Caco-2 (cell line): ENCODE data around the gene PCSK5. TPM values are rescaled to one million over a fixed set of nuclear protein-coding genes. Genes with fewer than 3 reads are reported as not detected.

ENCODE experiments used
- BruUV-seq: library from RNA; stranded (reverse); fragments of 400-500 nt; replicated peaks from 2 replicates; lab custom pipeline; 2021; lab: Mats Ljungman, UMichigan
- CTCF ChIA-PET: fragments of 300-600 bp; sonication (Branson Sonifier 250); formaldehyde crosslinking; loops from one replicate; lab custom pipeline; 2022; ENCODE audit warnings: antibody characterized with exemption; lab: Charles Lee
- POLR2A ChIA-PET: fragments of 300-600 bp; sonication (Branson Sonifier 250); formaldehyde crosslinking; loops from one replicate; lab custom pipeline; 2022; ENCODE audit warnings: antibody characterized with exemption; lab: Charles Lee
- DNase-seq, 2 experiments: peaks; one replicate each; pipeline versions ENCODE4 v3.0.0 to v3.0.0-alpha.2; 2020 to 2022
- H3K27me3 ChIP-seq: replicated peaks from 2 replicates; pipeline ENCODE4 v1.6.0; 2011; ENCODE audit warnings: low read length; ENCODE audit not compliant: control insufficient read depth, insufficient read depth
- H3K36me3 ChIP-seq: 2 replicates; pipeline ENCODE4 v1.5.1; 2011; ENCODE audit warnings: low read length; ENCODE audit not compliant: control insufficient read depth, insufficient read depth
- H3K4me1 ChIP-seq: fragments of 250-450 bp; sonication (Bioruptor Pico); 2 replicates; pipeline ENCODE4 v1.5.1; 2020; ENCODE audit warnings: mild to moderate bottlenecking
- H3K4me3 ChIP-seq: 2 replicates; pipeline ENCODE4 v1.5.1; 2011; ENCODE audit warnings: low read depth, mild to moderate bottlenecking, control low read depth, low read length
- H3K9me3 ChIP-seq: fragments of 250-450 bp; sonication (Bioruptor Pico); 2 replicates; pipeline ENCODE4 v1.5.1; 2020; ENCODE audit warnings: mild to moderate bottlenecking, moderate library complexity
- H3K27ac Mint-ChIP-seq: one replicate; pipeline ENCODE4 v1.8.0; 2022; ENCODE audit warnings: mixed read lengths; ENCODE audit not compliant: unreplicated experiment
- H3K27me3 Mint-ChIP-seq: one replicate; pipeline ENCODE4 v1.8.0; 2022; ENCODE audit warnings: mixed read lengths; ENCODE audit not compliant: insufficient read depth, unreplicated experiment
- H3K36me3 Mint-ChIP-seq: one replicate; pipeline ENCODE4 v1.8.0; 2022; ENCODE audit warnings: mild to moderate bottlenecking, mixed read lengths; ENCODE audit not compliant: insufficient read depth, unreplicated experiment
- H3K4me1 Mint-ChIP-seq: one replicate; pipeline ENCODE4 v1.8.0; 2022; ENCODE audit warnings: low read depth, mixed read lengths; ENCODE audit not compliant: unreplicated experiment
- H3K4me3 Mint-ChIP-seq: one replicate; pipeline ENCODE4 v1.8.0; 2022; ENCODE audit warnings: mild to moderate bottlenecking, moderate library complexity, mixed read lengths; ENCODE audit not compliant: unreplicated experiment
- H3K9me3 Mint-ChIP-seq: one replicate; pipeline ENCODE4 v1.8.0; 2022; ENCODE audit warnings: mixed read lengths; ENCODE audit not compliant: unreplicated experiment
- intact Hi-C: fragments of 100-400 bp; cut with micrococcal nuclease; formaldehyde crosslinking; loops from one replicate; pipeline ENCODE4 v1.10.0; 2022; ENCODE audit not compliant: unreplicated experiment
- total RNA-seq: library from RNA; stranded (reverse); gene quantifications from 2 replicates; pipeline ENCODE4 v1.2.3, GENCODE V29; 2022
- TF ChIP-seq, protein P1 (sequence below), 2 experiments: fragments of 200-600 bp in 1 of 2; IDR thresholded peaks; 1 replicate in 1 of 2; 2 replicates in 1 of 2; pipeline versions ENCODE4 v1.5.1 to v1.8.0; 2011 to 2022; ENCODE audit warnings: antibody characterized with exemption in 1 of 2, control low read depth in 1 of 2, inconsistent platforms in 1 of 2, low read depth in 1 of 2, low read length in 1 of 2, mild to moderate bottlenecking in 1 of 2, moderate library complexity in 1 of 2; ENCODE audit not compliant: insufficient read depth in 1 of 2, severe bottlenecking in 1 of 2, unreplicated experiment in 1 of 2

Gene PCSK5
- total RNA-seq, 1 experiment from 2014 or later: 10.9 TPM

DNA sequence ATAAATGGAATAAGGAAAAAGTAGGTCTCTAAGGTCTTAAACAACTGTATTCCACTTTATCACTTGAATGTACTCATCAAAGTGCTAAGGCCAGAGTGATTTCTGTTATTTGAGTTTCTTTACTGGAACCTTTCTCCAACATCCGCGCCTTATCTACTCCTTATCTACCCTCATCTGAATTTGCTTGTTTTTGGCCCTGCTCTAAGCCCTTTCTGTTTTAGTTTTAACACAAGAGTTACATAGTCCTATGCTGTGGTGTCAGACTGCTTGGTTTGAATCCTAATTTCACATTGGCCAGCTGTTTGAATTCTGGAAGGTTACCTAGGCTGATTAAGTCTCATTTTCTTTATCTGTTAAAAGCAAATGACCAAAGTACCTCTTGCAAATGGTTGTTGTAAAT is 128.3 kb downstream of the PCSK5 start:
- Histone ChIP-seq H3K4me1 (no peaks in the 10 kb centered on the region), H3K9me3 (no peaks in the 10 kb centered on the region), H3K36me3 (no peaks in the 10 kb centered on the region; the same call in 1 of the 2 replicates), H3K4me3 (no peak overlapping the region), H3K27me3 (no peaks in the 10 kb centered on the region)
- no peak for DNase-seq
- Mint-ChIP-seq H3K27ac (no peak overlapping the region), H3K27me3 (no peaks in the 10 kb centered on the region), H3K4me1 (peaks cover 10% of the 10 kb centered on the region), H3K9me3 (no peaks in the 10 kb centered on the region), H3K36me3 (no peaks in the 10 kb centered on the region), H3K4me3 (no peak overlapping the region)
- ChIA-PET POLR2A (no interaction called here), CTCF (no interaction called here)
- intact Hi-C loops: no loop called here
- TF ChIP-seq, protein P1, sequence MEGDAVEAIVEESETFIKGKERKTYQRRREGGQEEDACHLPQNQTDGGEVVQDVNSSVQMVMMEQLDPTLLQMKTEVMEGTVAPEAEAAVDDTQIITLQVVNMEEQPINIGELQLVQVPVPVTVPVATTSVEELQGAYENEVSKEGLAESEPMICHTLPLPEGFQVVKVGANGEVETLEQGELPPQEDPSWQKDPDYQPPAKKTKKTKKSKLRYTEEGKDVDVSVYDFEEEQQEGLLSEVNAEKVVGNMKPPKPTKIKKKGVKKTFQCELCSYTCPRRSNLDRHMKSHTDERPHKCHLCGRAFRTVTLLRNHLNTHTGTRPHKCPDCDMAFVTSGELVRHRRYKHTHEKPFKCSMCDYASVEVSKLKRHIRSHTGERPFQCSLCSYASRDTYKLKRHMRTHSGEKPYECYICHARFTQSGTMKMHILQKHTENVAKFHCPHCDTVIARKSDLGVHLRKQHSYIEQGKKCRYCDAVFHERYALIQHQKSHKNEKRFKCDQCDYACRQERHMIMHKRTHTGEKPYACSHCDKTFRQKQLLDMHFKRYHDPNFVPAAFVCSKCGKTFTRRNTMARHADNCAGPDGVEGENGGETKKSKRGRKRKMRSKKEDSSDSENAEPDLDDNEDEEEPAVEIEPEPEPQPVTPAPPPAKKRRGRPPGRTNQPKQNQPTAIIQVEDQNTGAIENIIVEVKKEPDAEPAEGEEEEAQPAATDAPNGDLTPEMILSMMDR (IDR thresholded peaks at IDR 0.05; ENCODE audit: insufficient read depth in 1 of 2, low read depth in 1 of 2, low read length in 1 of 2, severe bottlenecking in 1 of 2, unreplicated experiment in 1 of 2): no peak
- no TSS peak for BruUV-seq

DNA sequence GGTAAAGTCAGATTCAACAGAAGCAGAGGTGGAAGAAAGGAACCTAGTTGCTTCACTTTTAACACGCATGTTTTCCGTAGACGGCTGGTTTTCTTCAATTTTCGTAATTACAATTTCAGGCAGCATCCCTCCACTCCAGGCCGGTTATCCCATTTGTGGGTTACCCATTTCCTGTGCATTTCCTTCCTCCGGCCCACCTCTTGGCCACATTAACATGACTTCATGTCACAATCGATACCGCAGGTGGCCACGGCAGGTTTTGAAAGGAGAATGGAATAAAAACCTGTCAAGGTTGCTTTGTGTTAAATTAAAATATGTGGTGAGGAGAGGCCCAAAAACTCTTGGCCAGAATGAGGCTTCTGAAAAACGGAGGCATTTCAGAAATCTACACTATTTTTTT is 130.2 kb downstream of the PCSK5 start:
- Histone ChIP-seq H3K4me3 (no peak overlapping the region), H3K4me1 (no peaks in the 10 kb centered on the region), H3K36me3 (no peaks in the 10 kb centered on the region), H3K27me3 (no peaks in the 10 kb centered on the region), H3K9me3 (no peaks in the 10 kb centered on the region)
- no peaks in the 10 kb centered on the region for H3K36me3 Mint-ChIP-seq
- TF ChIP-seq, protein P1 (IDR thresholded peaks at IDR 0.05; ENCODE audit: insufficient read depth in 1 of 2, low read depth in 1 of 2, low read length in 1 of 2, severe bottlenecking in 1 of 2, unreplicated experiment in 1 of 2): no peak
- H3K27ac Mint-ChIP-seq: no peak overlapping the region
- POLR2A ChIA-PET: no interaction called here
- no peak overlapping the region for H3K4me3 Mint-ChIP-seq
- no peaks in the 10 kb centered on the region for H3K27me3 Mint-ChIP-seq
- H3K9me3 Mint-ChIP-seq: no peaks in the 10 kb centered on the region
- CTCF ChIA-PET: no interaction called here
- no peak for DNase-seq
- intact Hi-C loops: no loop called here
- H3K4me1 Mint-ChIP-seq: peaks cover 8% of the 10 kb centered on the region
- no TSS peak for BruUV-seq

DNA sequence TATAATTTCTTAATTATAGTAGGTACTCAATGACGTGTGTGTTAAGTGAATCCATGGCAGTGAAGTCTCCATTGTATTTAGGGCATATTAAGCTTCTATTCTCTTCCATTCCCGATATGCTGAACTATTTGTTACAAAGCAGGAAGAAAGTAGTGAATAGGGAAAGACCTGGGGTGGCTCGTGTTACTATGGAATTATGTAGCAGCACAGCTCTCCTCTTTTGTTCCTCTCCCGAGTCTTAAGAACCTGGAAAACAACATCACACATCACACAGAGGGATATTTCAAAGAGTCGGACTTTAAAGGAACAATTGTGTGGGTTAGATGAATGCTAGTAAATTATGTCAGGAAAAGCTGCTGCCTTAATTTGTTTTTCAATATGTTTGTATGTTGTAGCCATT is 131.8 kb downstream of the PCSK5 start:
- Histone ChIP-seq H3K36me3 (no peaks in the 10 kb centered on the region), H3K4me3 (no peak overlapping the region), H3K4me1 (no peaks in the 10 kb centered on the region), H3K9me3 (no peaks in the 10 kb centered on the region), H3K27me3 (no peaks in the 10 kb centered on the region)
- POLR2A ChIA-PET: no interaction called here
- intact Hi-C loops: no loop called here
- no peak for DNase-seq
- no peaks in the 10 kb centered on the region for H3K36me3 Mint-ChIP-seq
- H3K4me1 Mint-ChIP-seq: no peaks in the 10 kb centered on the region
- no TSS peak for BruUV-seq
- no peaks in the 10 kb centered on the region for H3K9me3 Mint-ChIP-seq
- CTCF ChIA-PET: no interaction called here
- no peaks in the 10 kb centered on the region for H3K27me3 Mint-ChIP-seq
- H3K27ac Mint-ChIP-seq: no peak overlapping the region
- no peak overlapping the region for H3K4me3 Mint-ChIP-seq
- TF ChIP-seq, protein P1 (IDR thresholded peaks at IDR 0.05; ENCODE audit: insufficient read depth in 1 of 2, low read depth in 1 of 2, low read length in 1 of 2, severe bottlenecking in 1 of 2, unreplicated experiment in 1 of 2): no peak
